ENCODE data around the gene ABHD14A.

The ABHD14A gene

DNA sequence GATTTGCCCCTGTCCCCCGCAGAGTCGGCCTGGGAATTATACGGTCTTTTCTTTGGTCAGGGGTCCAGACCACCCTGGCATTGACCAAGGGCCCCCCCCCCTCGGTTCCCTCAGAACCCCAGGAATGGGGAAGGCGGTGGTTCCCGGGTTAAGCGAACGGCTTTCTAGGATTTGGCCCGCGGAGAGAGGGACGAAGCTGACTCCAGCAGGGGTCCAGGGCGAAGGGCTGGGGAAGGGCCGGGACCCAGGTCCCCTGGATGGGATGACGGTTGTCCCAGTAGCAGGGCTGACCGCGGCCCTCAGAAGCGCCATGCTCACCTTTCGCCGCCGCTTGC lies 33.4 kb upstream of the ABHD14A start:
- DNase-seq (ENCODE audit: low read depth) = no peak

DNA sequence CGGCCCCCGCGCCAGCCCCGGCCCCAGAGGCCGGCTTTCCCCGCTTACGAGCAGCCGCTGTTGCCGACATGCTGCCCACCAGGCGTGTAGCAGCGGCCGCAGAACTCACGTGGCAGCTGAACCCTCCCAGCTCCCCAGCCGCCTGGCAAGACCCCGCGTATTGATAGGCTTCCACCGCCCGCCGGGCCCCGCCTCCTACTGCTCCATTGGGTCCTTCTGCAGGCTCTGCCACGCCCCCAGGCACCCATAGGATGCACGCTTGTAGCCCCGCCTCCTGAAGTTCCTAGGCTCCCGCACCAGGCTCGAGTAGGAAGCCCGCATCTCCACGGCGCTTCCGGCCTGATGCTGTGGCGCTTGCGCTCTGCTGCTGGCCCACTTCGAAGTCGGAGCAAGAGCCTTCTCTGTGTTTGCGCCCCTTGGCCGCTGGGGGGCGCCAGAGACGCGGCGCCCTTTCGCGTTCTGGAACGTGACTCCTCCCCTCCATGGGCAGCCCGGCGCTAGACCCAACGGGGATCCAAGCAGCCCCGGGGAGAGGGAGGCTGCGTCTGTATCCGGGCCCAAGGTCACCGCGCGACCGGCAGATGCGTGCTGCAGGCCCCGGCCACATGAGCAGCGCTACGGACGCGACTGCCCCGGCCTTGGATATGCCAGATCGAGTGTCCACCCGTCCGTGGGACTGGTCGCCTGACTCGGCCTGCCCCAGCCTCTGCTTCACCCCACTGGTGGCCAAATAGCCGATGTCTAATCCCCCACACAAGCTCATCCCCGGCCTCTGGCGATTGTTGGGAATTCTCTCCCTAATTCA lies 32.9 kb upstream of the ABHD14A start, which contains the start of the genes PARP3 and RRP9:
PARP3 (plus strand) TSS at position 566 of the 805 bp plus-strand sequence. CDS start 993 bp downstream, outside the sequence.
RRP9 (minus strand) TSS at position 107 of the 805 bp plus-strand sequence; CDS start at position 70, 37 bp downstream.
- DNase-seq (ENCODE audit: low read depth) = peak; percentile 97

DNA sequence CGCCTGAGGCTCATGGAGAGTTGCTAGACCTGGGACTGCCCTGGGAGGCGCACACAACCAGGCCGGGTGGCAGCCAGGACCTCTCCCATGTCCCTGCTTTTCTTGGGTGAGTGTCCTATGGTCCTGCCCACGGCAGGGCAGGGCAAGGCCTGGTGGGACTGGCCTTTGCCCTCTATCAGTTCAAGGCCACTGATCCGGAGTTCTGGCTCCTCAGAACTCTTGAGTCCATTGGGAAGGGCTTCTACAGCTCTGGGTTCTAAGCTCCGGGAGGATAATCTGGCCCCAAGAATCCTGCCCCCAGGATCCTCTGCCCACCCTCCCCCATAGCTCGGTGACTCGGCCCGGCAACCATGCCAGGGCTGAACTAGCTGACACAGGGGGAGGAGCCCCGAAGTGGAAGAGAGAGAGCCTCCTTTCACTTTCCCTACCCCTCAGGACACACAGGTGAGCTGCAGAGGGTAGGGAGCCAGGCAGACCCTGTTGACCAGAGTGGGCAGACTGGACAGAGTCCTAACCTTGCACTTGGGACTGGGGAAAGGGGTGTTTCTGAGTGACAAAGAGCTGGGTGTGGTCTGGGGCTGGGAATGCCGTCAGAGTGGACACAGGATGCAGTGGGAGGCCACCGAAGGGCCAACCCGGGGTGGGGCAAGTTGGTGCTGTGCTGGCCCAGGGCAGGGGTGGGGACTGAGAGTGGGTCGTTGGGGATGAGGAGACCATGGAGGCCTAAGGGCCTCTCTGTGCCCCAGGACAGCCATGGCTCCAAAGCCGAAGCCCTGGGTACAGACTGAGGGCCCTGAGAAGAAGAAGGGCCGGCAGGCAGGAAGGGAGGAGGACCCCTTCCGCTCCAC lies 32.0 kb upstream of the ABHD14A start:
- DNase-seq (ENCODE audit: low read depth) = peak; percentile 49

DNA sequence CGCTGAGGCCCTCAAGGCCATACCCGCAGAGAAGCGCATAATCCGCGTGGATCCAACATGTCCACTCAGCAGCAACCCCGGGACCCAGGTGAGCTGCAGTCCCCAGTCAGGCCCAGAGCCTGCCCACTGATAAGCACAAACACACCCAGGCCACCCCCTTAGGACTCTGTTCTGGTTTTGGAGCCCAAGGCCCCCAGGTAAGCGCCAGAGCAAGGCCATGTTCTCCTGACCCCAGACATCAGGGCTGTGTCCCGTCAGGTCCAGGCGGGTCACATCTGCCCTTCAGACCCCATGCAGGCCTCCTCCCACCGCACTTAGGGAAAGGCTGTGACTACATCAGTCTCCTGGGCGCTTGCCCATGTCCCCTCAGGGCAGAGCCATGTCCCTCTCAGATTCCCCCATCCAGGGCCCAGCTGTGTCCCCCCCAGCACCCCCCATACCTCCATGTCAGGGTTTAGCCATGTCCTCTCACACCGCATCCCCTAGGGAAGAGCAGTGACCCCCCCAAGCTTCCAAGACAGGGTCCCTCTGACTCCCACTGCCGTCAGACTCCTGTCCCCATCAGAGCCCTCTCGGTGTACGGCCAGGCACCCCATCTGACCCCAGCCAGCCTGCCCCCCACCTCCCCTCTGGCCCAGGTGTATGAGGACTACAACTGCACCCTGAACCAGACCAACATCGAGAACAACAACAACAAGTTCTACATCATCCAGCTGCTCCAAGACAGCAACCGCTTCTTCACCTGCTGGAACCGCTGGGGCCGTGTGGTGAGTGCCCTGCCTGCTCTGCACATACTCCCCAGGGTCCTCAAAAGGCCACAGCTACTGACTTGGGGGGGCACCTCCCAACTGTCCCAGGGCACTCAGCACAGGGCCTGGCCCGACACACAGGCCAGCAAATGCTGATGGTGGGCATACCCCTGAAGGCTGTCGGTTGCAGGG lies 31.1 kb upstream of the ABHD14A start:
- DNase-seq (ENCODE audit: low read depth) = no peak

DNA sequence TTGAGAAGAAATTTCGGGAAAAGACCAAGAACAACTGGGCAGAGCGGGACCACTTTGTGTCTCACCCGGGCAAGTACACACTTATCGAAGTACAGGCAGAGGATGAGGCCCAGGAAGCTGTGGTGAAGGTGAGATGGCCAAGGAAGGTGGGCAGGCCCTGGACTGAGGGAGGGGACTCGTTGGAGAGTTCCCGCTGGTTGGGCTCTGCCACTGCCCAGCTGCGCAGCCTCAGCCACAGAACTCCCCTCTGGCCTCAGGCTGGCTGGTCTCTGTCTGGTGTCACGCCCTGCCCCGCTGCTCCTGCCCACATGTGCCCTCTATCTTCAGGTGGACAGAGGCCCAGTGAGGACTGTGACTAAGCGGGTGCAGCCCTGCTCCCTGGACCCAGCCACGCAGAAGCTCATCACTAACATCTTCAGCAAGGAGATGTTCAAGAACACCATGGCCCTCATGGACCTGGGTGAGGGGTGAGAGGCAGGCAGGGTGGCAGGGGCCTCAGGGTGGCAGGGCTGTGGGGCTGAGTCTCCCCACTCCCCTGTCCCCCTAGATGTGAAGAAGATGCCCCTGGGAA lies 30.3 kb upstream of the ABHD14A start:
- DNase-seq (ENCODE audit: low read depth) = no peak

DNA sequence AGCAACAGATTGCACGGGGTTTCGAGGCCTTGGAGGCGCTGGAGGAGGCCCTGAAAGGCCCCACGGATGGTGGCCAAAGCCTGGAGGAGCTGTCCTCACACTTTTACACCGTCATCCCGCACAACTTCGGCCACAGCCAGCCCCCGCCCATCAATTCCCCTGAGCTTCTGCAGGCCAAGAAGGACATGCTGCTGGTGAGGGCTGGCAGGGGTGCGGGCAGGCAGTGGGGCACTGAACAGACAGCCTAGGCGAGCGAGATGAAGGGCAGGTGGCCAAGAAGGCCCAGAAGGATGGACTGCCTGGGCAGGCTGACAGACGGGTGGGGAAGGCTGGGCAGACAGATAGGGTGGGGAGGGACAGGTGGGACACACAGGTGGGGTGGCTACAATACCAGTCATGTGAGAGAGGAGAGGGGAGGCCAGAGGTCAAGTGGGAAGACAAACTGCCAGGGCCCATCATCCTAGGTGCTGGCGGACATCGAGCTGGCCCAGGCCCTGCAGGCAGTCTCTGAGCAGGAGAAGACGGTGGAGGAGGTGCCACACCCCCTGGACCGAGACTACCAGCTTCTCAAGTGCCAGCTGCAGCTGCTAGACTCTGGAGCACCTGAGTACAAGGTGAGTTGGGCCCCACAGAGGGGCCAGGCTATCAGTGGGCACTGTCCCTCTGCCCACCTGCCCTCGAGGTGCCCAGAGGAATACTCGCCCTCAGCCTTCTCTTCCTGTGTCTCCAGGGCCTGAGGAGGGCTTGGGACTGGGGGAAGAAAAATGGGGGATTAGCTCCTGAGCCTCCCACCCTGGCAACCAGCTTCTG lies 29.6 kb upstream of the ABHD14A start:
- no peak for DNase-seq (ENCODE audit: low read depth)

DNA sequence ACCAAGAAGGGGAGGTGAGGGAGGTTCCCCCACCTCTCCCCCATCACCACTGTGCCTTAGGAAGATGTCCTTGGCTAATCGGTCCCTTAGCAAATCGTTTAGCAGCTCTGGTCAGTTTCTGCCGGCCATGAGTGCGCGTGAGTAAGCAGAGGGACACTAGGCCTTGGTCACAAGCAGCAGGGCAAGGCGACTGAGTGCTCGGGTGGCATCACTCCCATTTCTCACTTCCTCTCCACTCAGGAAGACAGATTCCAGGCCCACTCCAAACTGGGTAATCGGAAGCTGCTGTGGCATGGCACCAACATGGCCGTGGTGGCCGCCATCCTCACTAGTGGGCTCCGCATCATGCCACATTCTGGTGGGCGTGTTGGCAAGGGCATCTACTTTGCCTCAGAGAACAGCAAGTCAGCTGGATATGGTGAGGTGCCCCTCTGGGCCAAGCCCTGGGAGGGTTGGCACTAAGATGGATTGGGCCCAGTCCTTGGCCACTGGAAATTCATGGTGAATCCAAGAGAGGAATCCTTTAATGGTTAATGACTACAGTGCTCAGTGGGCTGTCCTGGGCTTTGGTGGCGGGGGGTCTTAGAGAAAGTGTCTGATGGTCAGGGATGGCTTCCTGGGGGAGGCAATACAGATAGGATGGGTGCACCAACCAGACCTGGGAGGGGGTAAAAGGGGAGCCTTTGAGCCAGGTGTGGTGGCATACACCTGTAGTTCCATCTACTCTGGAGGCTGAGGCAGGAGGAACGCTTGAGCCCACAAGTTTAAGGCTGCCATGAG lies 28.7 kb upstream of the ABHD14A start:
- no peak for DNase-seq (ENCODE audit: low read depth)

DNA sequence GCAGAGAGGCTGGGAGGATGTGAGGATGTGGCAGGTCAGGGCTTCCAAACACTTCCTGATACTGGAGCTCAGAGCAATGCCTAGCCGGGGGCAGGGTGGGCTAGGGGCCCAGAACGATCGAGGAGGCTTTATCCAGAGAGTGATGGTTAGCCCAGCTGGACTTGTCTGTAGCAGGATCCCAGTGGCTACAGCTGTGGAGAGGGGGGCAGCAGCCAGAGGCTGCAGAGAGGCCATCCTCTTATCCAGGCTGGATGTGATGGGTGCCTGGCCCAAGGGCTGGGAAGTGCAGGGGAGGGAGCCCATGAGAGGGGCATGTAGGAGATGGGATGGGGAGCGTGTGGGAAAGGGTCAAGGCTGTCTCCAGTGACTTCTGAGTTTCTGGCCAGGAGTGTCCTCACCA lies 28.1 kb upstream of the ABHD14A start:
- no peak for DNase-seq (ENCODE audit: low read depth)

DNA sequence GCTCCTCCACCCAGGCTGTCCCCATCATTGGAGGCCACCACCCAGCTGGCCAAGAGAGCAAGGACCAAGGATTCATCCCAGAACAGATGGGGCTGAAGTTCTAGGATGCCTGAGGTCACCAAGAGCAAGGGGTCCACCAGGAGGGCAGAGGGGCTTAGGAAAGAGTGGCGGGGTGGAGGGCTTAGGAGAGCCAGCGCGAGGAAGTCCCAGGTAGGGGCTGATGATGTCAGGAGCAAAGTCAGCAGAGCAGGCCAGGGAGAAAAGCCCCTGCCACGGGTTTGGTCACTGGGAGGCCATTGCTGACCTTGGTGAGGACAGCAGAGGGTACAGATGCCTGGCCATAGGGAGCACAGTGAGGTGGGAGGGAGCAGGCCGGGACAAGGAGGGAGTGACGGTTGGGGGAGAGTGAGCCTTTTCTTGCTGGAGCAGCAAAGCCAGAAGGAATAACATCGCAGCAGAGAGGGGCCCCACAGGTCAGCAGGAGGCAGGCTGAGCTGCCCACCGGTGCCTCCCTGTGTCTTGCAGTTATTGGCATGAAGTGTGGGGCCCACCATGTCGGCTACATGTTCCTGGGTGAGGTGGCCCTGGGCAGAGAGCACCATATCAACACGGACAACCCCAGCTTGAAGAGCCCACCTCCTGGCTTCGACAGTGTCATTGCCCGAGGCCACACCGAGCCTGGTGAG lies 27.5 kb upstream of the ABHD14A start:
- DNase-seq (ENCODE audit: low read depth) = no peak

DNA sequence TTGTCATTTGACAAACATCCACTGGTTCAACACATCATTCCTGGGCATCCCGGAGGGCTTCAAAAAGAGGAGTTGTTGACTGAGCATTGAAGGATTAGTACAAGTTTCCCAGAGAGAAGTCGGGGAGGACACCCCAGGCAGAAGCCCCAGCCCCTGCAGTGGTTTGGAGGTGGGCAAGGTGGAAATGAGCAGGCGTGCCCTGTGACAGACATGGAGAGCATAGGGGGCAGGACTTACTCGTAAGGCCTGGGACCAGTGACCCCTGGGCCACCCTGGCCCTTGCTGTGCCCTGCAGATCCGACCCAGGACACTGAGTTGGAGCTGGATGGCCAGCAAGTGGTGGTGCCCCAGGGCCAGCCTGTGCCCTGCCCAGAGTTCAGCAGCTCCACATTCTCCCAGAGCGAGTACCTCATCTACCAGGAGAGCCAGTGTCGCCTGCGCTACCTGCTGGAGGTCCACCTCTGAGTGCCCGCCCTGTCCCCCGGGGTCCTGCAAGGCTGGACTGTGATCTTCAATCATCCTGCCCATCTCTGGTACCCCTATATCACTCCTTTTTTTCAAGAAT lies 26.8 kb upstream of the ABHD14A start:
- no peak for DNase-seq (ENCODE audit: low read depth)

DNA sequence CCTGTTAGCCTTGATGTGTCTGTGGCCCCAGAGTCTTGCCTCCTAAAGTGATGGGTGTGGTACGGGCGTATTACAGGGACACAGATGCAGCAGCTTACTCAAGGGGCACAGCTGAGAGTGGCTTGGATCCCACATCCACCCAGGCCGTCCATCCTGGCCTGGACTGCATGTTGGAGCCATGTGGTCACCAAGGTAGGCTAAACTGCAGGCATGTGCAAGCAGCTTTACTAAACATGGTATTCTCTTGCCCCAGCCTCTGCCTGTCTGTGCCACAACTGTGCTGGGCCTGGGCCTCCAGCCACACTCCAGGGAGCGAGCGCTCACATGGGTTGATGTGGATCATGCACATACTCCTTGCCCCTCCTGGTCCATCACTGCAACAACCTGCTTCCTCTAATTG lies 25.7 kb upstream of the ABHD14A start:
- DNase-seq (ENCODE audit: low read depth) = no peak

DNA sequence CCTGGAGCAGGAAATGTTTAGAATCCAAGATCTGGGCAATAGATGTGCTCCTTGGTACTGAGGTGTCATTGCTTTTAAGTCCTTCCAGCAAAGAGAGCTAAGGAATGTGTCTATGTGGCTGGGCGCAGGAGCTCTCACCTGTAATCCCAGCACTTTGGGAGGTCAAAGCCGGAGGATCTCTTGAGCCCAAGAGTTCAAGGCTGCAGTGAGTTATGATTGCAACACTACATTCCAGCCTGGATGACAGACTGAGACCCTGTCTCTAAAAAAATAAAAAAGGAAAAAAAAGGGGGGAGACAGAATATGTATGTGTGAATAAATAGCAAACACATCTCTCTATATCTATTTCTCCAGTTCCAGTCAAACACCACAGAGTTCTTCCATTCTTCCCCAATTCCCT lies 24.0 kb upstream of the ABHD14A start:
- DNase-seq (ENCODE audit: low read depth) = no peak

DNA sequence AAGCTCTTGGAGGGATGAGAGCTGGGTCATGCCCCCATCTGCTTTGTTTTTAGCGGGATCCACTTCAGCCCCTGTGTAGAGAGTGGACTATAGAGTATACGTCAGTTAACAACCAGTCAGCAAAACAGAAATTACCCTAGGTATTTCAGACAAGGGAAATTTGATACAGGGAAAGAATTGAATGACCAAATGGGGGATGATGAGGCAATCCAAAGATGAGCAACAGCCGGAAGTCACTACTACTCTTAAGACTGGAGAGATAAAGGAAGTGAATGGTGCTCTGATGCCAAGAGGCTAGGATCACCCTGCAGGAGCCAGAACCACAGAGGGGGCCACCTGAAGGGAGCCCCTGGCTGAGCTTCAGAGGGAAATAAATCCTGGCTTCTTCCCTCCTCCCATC lies 21.4 kb upstream of the ABHD14A start:
- peak; percentile 33 for DNase-seq (ENCODE audit: low read depth)

DNA sequence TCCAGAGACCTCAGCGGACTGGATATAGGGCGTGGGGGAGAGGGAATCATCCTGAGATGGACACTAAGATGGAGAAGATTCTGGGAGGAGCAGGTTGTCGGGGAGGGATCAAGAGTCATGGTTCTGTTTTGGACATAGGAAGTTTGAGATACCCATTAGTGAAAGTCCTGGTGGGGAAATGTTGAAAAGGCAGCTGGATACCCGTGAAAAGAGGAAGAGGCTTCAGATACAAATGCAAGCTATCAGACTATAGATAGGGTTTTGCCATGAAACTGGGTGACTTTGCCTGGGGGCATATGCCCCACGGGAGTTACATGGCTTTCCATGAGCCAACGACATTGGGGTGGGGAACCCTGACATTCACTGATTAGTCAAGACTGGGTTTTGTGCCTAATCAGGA lies 20.8 kb upstream of the ABHD14A start:
- no peak for DNase-seq (ENCODE audit: low read depth)

DNA sequence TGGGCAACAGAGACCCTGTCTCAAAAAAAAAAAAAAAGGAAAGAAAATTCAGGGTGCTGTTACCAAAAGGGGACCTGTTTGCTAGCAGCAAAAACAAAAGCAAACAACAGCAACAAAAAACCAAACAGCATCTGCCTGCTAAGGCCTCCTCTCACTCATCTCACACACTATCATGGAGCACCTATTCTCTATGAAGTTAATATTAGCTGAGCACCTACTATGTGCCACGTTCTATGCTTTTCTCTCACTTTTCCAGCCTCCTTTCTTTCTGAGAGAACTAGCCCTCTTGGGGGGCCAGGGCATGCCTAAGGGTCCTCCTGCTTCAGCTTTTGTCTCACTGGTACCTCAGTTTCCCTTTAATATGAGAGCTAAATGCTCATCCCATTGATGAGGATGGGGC lies 20.2 kb upstream of the ABHD14A start:
- no peak for DNase-seq (ENCODE audit: low read depth)

DNA sequence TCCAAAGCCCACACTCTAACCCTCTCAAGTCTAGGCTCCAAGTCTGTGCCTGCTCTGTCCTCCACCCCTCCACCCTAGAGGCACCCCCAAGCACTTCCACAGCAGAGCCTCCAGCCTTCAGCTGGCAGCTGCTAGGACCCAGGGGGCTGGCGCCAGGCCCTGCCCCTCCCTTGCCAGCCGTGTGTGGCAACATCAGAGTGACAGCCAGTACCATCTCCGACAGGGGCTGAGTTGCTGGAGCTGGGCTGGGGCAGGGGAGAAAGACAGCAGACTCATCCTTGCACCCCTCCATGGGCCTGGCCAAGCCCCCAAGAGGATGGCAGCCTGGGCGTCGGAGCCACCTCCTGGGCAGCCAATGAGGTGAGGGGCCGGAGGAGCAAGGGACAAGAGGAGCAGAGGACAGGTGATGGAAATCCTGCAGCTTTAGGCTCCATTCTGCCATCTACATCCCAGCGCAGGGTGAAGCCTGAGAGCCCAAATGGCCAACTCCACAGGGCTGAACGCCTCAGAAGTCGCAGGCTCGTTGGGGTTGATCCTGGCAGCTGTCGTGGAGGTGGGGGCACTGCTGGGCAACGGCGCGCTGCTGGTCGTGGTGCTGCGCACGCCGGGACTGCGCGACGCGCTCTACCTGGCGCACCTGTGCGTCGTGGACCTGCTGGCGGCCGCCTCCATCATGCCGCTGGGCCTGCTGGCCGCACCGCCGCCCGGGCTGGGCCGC lies 19.5 kb upstream of the ABHD14A start, which contains the start of gene GPR62:
GPR62 (plus strand) TSS at position 207 of the 718 bp plus-strand sequence; CDS start at position 479, 272 bp downstream.
- DNase-seq (ENCODE audit: low read depth) = no peak

DNA sequence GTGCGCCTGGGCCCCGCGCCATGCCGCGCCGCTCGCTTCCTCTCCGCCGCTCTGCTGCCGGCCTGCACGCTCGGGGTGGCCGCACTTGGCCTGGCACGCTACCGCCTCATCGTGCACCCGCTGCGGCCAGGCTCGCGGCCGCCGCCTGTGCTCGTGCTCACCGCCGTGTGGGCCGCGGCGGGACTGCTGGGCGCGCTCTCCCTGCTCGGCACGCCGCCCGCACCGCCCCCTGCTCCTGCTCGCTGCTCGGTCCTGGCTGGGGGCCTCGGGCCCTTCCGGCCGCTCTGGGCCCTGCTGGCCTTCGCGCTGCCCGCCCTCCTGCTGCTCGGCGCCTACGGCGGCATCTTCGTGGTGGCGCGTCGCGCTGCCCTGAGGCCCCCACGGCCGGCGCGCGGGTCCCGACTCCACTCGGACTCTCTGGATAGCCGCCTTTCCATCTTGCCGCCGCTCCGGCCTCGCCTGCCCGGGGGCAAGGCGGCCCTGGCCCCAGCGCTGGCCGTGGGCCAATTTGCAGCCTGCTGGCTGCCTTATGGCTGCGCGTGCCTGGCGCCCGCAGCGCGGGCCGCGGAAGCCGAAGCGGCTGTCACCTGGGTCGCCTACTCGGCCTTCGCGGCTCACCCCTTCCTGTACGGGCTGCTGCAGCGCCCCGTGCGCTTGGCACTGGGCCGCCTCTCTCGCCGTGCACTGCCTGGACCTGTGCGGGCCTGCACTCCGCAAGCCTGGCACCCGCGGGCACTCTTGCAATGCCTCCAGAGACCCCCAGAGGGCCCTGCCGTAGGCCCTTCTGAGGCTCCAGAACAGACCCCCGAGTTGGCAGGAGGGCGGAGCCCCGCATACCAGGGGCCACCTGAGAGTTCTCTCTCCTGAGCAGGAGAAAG lies 18.7 kb upstream of the ABHD14A start:
- no peak for DNase-seq (ENCODE audit: low read depth)

All from GM04503 (cell line).